Lower leg skin (tissue), 4 donors: Measurements from ENCODE around the gene KRTAP10-10. TPM values are rescaled to one million over a fixed set of nuclear protein-coding genes. Genes with fewer than 3 reads are reported as not detected.

Experiments
- DNase-seq, 2 donors: peaks; one replicate each; pipeline ENCODE4 v3.0.0-alpha.2; 2019; ENCODE audit warnings: low spot score in 2 of 2
- H3K4me3 ChIP-seq: fragments of 200-600 bp; sonication (generic); 2 replicates; pipeline ENCODE4 v1.5.1; 2017; ENCODE audit warnings: mild to moderate bottlenecking, low read depth; ENCODE audit not compliant: poor library complexity, severe bottlenecking
- POLR2A ChIP-seq, 2 donors: fragments of 450-650 bp; IDR thresholded peaks; one replicate each; pipeline ENCODE4 v1.6.1; 2016 to 2017; ENCODE audit warnings: antibody characterized with exemption in 2 of 2, mild to moderate bottlenecking in 1 of 2, moderate library complexity in 1 of 2
- WGBS, 2 donors: methylation state at CpG; one replicate each; pipeline ENCODE4 v1.1.5; 2018; 5-methylcytosine and 5-hydroxymethylcytosine counted together
- intact Hi-C: fragments of 100-400 bp; cut with DNase I; formaldehyde crosslinking; loops from one replicate; pipeline ENCODE4 v1.15.0; 2023; ENCODE audit warnings: low total_unique reads
- total RNA-seq, 4 donors: library from RNA; depleted of rRNA; stranded (reverse); fragments of >200 nt; gene quantifications; one replicate each; pipeline ENCODE4 v1.1.0, GENCODE V29; 2016
- TF ChIP-seq, protein P1 (sequence below), 3 donors: fragments of 450-650 bp; IDR thresholded peaks; one replicate each; pipeline ENCODE4 v1.5.1; 2016; ENCODE audit warnings: antibody characterized with exemption in 3 of 3, mild to moderate bottlenecking in 3 of 3, moderate library complexity in 2 of 3

Gene KRTAP10-10
- total RNA-seq, 4 donors from 2014 or later, result 5.3 TPM; not detected in 3

DNA sequence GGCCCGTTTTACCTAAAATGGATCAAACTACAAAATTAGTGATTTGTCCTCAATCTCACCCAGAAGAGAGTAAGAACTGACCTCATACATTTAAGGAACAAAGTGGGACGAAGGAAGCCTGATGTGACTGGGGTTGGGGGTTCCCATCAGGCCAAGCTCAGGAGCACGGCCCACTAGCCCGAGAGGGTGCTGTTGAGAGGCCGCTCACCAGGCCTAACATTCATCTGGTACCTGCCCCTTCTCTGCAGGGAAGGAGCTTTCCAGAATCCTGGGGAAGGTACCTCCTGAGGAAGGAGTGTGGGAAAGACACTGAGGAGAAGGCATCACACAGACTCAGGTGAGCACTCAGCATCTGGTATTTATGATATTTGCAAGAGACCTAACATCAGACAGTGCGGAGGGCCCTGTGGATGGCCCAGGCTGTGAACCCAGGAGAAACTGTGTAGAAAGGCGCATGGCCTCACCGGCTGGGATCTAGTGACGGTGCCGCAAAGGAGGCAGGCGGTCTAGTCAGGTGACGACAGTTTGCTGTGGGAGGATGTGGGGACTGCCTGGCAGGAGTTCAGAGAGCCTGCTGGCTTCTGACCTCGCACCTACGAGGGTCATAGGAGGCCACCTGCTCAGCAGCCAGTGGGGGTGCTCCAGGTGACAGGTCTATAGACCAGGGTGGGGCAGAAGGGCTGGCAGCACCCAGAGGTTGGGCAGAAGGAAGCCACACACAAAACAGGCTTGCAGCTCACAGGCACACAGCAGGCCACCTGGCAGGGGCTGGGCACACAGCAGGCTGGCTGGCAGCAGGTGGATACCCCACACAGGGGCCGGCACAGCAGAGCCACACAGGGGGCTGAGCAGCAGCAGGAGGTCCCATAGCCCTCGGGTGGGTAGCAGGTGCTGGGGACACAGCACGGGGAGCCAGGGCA, 16.8 kb downstream of the KRTAP10-10 start:
- no peak overlapping the region for H3K4me3 ChIP-seq
- intact Hi-C loops, result no loop called here
- TF ChIP-seq, protein P1, sequence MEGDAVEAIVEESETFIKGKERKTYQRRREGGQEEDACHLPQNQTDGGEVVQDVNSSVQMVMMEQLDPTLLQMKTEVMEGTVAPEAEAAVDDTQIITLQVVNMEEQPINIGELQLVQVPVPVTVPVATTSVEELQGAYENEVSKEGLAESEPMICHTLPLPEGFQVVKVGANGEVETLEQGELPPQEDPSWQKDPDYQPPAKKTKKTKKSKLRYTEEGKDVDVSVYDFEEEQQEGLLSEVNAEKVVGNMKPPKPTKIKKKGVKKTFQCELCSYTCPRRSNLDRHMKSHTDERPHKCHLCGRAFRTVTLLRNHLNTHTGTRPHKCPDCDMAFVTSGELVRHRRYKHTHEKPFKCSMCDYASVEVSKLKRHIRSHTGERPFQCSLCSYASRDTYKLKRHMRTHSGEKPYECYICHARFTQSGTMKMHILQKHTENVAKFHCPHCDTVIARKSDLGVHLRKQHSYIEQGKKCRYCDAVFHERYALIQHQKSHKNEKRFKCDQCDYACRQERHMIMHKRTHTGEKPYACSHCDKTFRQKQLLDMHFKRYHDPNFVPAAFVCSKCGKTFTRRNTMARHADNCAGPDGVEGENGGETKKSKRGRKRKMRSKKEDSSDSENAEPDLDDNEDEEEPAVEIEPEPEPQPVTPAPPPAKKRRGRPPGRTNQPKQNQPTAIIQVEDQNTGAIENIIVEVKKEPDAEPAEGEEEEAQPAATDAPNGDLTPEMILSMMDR (IDR thresholded peaks at IDR 0.05), result no peak
- TF ChIP-seq POLR2A (IDR thresholded peaks at IDR 0.05), result no peak
- WGBS, 2 donors, result 84 to 85% methylated on average over 17 of the region's 17 CpGs
- peak in 1 of 2 donors; percentile 70 for DNase-seq

DNA sequence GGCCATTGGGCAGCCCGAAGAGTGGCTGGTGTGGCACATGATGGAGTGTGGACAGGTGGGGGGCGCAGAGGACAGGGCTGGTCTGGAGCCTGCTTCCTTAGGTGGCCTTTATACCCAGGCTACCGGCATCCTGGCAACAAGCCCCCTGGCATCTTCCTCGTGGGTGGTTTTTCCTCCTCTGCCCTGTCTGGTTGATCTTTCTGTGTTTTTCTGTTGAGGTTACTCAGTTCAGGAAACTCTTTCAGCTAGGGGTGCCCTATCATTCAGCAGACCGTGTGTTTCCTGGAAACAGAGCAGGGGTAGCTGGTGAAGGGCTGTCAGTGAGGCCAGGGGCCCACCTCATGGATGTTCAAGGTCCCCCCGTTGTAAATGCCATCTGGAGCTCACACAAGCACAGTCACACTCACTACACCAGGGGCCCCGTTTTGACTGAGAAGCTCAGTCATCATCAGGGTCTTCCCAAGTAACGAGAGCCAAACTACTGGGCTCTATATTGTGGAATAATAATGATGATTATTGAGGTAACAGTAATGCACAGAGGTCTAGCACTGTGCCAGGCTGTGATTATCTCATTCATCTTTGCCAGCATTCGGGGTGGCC, 17.5 kb downstream of the KRTAP10-10 start, which contains the start of gene KRTAP12-4:
TSS of gene KRTAP12-4 (minus strand) at position 84 of the 600 bp plus-strand sequence. CDS start at position 39, 45 bp downstream.
- 78% methylated on average over 8 of the region's 9 CpGs for WGBS, 2 donors
- no peak within 1 kb of the TSS for H3K4me3 ChIP-seq
- TF ChIP-seq, protein P1 (IDR thresholded peaks at IDR 0.05), result no peak
- no peak for TF ChIP-seq POLR2A (IDR thresholded peaks at IDR 0.05)
- peak in 1 of 2 donors; percentile 14 for DNase-seq
- intact Hi-C loops, result no loop called here

DNA sequence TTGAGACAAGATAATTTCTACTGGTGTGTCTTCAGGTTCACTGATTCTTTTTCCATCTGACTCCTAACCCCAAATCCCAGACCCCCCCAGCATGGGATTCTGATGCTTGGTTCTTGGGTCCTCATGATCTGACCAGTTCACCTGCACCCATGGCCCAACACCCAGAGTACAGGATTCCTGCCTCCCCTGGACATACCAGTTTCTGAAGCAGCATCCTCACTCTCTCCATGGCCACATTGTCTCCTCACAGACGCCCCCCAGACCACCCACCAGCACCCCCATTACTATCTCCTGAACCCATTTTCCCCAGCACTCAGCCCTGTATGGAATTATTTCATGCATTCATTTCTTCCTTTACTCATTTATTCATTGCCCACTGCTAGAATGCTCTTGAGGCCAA, 19.7 kb downstream of the KRTAP10-10 start:
- intact Hi-C loops, result no loop called here
- H3K4me3 ChIP-seq, result no peak overlapping the region
- TF ChIP-seq POLR2A (IDR thresholded peaks at IDR 0.05), result no peak
- TF ChIP-seq, protein P1 (IDR thresholded peaks at IDR 0.05), result no peak
- peak in 1 of 2 donors; percentile 59 for DNase-seq
- 26 to 59% methylated on average over 1 of the region's 1 CpG for WGBS, 2 donors

DNA sequence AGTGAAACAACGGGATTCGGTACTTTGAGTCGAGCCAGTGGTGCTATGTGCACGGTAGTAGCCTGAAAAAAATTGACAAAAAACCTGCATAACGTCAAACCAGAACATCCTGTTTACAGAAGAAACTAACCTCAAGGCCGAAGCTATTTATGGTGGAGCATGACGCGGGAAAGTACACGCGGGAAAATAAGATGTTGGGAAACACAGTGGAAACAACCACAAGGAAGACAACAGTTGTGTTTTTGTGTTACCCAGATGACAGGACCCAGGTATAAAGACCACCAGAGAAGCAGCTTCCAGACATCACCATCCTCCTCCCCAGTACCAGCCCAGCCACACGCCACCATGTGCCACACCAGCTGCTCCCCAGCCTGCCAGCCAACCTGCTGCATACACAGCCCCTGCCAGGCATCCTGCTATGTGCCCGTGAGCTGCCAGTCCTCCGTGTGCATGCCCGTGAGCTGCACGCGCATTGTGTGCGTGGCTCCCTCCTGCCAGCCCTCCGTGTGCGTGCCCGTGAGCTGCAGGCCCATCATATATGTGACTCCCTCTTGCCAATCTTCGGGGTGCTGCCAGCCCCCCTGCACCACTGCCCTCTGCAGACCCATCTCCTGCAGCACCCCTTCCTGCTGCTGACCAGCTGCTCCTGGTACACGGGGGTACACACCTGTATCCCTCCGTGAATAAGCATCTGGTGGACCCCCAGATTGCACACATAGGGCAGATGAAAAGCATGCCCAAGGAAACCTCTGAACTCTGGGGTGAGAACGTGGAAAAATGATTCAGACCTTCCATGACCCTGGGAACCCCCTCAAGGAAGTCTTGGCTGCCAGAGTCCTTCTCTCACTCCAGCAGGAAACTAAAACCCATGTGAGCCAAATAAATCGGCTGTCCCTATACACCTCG, 20.7 kb downstream of the KRTAP10-10 start, which contains the start of gene KRTAP12-3:
TSS of gene KRTAP12-3 (plus strand) at position 298 of the 906 bp plus-strand sequence. CDS start at position 346, 48 bp downstream.
- 75 to 77% methylated on average over 26 of the region's 26 CpGs for WGBS, 2 donors
- TF ChIP-seq, protein P1 (IDR thresholded peaks at IDR 0.05), result no peak
- TF ChIP-seq POLR2A (IDR thresholded peaks at IDR 0.05), result no peak
- intact Hi-C loops, result no loop called here
- peak in 1 of 2 donors; percentile 63 for DNase-seq
- no peak within 1 kb of the TSS for H3K4me3 ChIP-seq

DNA sequence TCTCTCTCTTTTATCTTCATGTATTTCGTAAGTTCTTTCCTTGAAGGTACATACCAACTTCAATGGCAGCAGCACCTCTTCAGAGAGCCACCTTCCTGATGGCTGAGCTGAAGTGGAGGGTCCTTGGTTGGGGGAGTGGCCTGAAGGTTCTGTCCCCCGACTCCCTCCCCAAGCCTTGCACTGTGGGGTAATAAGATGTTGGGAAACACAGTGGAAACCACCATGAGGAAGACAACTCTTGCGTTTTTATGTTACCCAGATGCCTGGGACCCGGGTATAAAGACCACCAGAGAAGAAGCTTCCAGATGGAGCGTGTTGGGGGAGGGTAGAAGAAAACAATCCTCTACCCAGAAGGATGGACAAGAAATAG, 21.4 kb downstream of the KRTAP10-10 start:
- intact Hi-C loops, result no loop called here
- WGBS, 2 donors, result 84 to 88% methylated on average over 5 of the region's 5 CpGs
- DNase-seq, result peak in 1 of 2 donors; percentile 42
- no peak overlapping the region for H3K4me3 ChIP-seq
- TF ChIP-seq POLR2A (IDR thresholded peaks at IDR 0.05), result no peak
- TF ChIP-seq, protein P1 (IDR thresholded peaks at IDR 0.05), result no peak
